Measurements from ENCODE around the gene LTC4S. TPM values are rescaled to one million over a fixed set of nuclear protein-coding genes. Genes with fewer than 3 reads are reported as not detected.

LTC4S gene
- total and polyA plus RNA-seq, 9 of the 15 experiments (the other 6 are each of a cell fraction or from before 2014, with no cell fraction given), result 0.17 to 0.77 (median 0.75) TPM; not detected in 6

DNA sequence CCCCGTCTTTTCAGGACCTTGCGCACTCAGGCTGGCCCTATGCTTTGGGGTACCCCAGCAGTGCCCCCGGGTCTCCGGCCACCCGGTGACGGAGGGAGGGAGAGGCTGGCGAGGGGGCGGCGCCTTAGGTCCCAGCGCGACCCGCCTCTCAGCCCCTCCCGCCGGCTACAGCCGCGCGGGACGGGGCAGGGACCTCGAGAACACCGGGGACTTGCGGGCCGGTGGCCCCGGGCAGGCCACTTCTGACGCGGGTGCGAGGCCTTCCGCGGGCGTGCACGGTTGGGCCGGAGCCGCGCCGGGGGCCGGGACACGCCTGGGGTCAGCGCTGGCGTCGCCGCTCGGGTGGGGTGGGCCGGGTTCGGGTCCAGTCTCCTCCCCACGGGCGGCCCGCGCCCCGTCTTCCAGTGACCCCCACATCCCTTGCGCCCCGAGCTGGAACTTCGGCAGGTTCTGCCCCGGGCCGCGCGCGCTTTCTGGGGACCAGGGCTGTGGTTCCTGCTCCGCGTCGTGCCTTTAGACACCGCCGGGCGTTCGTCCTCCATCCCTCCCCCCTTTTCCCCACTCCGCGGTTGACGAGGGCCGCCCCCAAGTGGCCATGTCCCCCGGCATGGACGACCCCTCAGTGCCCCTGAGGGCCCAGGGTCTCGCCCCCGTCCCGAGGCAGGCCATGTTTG, 23.1 kb downstream of the LTC4S start:
- TF ChIP-seq, protein P1, sequence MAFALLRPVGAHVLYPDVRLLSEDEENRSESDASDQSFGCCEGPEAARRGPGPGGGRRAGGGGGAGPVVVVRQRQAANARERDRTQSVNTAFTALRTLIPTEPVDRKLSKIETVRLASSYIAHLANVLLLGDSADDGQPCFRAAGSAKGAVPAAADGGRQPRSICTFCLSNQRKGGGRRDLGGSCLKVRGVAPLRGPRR (CRISPR knock-in tag; IDR thresholded peaks at IDR 0.05), result no peak
- TF ChIP-seq, protein P2, sequence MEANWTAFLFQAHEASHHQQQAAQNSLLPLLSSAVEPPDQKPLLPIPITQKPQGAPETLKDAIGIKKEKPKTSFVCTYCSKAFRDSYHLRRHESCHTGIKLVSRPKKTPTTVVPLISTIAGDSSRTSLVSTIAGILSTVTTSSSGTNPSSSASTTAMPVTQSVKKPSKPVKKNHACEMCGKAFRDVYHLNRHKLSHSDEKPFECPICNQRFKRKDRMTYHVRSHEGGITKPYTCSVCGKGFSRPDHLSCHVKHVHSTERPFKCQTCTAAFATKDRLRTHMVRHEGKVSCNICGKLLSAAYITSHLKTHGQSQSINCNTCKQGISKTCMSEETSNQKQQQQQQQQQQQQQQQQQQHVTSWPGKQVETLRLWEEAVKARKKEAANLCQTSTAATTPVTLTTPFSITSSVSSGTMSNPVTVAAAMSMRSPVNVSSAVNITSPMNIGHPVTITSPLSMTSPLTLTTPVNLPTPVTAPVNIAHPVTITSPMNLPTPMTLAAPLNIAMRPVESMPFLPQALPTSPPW (CRISPR knock-in tag; IDR thresholded peaks at IDR 0.05), result 0 out of 2 replicates have a peak, but pooled peaks have one; percentile 13
- peak; percentile 54 for TF ChIP-seq PCBP1 (IDR thresholded peaks at IDR 0.05; ENCODE audit: low read depth, low read length, poor library complexity, severe bottlenecking)
- no peak for TF ChIP-seq CSDE1 (IDR thresholded peaks at IDR 0.05)
- TF ChIP-seq POLR2G (IDR thresholded peaks at IDR 0.05; ENCODE audit: low read depth, low read length), result peak; percentile 47
- TF ChIP-seq, protein P3, sequence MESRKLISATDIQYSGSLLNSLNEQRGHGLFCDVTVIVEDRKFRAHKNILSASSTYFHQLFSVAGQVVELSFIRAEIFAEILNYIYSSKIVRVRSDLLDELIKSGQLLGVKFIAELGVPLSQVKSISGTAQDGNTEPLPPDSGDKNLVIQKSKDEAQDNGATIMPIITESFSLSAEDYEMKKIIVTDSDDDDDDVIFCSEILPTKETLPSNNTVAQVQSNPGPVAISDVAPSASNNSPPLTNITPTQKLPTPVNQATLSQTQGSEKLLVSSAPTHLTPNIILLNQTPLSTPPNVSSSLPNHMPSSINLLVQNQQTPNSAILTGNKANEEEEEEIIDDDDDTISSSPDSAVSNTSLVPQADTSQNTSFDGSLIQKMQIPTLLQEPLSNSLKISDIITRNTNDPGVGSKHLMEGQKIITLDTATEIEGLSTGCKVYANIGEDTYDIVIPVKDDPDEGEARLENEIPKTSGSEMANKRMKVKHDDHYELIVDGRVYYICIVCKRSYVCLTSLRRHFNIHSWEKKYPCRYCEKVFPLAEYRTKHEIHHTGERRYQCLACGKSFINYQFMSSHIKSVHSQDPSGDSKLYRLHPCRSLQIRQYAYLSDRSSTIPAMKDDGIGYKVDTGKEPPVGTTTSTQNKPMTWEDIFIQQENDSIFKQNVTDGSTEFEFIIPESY (CRISPR knock-in tag; IDR thresholded peaks at IDR 0.05), result peak; percentile 93
- POLR2A ChIA-PET, result interaction anchor here (1.6 kb wide), 1 partner anchor 11 kb away, joined by 4 read pairs; no protein-coding TSS in a partner anchor
- FAIRE-seq, result no peak

More for the DNA sequence above, 23.1 kb downstream of the LTC4S start:
- 67% methylated on average over 3 of the region's 72 CpGs for WGBS (ENCODE audit: insufficient coverage, low coverage, missing lambda C conversion rate)
- H3K36me3 ChIP-seq (ENCODE audit: control insufficient read depth, insufficient read depth, low read length), result peaks cover 39% of the 10 kb centered on the region; the same call in 2 of the 3 replicates
- BruUV-seq (replicated peaks), result no TSS peak
- H4K20me1 ChIP-seq (replicated peaks; ENCODE audit: control insufficient read depth, insufficient read depth, low read length), result peaks cover 8% of the 10 kb centered on the region
- no peaks in the 10 kb centered on the region for H3K27me3 ChIP-seq (ENCODE audit: control insufficient read depth in 2 of 2, insufficient read depth in 2 of 2, low read length in 2 of 2)
- peaks cover 69% of the 10 kb centered on the region for H3K79me2 ChIP-seq (ENCODE audit: control insufficient read depth, insufficient read depth, low read length)
- H3K4me3 ChIP-seq, result no peak overlapping the region
- no peaks in the 10 kb centered on the region for H3K9me3 ChIP-seq (replicated peaks; ENCODE audit: control insufficient read depth, insufficient read depth, low read depth, low read length)
- ATAC-seq (no peak), DNase-seq (ENCODE audit: extremely low read depth in 1 of 4, low spot score in 3 of 4) (no peak)
- H3K9me1 ChIP-seq (ENCODE audit: control insufficient read depth, insufficient read depth, low read length), result peaks cover 1% of the 10 kb centered on the region
- H2AFZ ChIP-seq (ENCODE audit: low read depth, low read length), result no peak overlapping the region
- no peak overlapping the region for H3K4me2 ChIP-seq (ENCODE audit: insufficient read depth, low read length)
- intact Hi-C loops (cut with micrococcal nuclease), result no loop called here
- peak overlapping the region; percentile 40; the same call in 2 of the 3 replicates for H3K27ac ChIP-seq (ENCODE audit: extremely low read depth, low read depth, low read length)
- in situ Hi-C loops (cut with MboI), result no loop called here
- CTCF ChIA-PET (ENCODE audit: low intra/inter-chr PET ratio), result no interaction called here
- peaks cover 33 to 72% of the 10 kb centered on the region in 2 experiments for H3K4me1 ChIP-seq (replicated peaks in 1 of 2; ENCODE audit: control insufficient read depth in 2 of 2, insufficient read depth in 2 of 2, low read length in 2 of 2)
- no peak overlapping the region for H3K9ac ChIP-seq (ENCODE audit: insufficient read depth in 1 of 2, low read depth in 2 of 2, low read length in 2 of 2)

All from K562 (cell line).